Activated B cell treated with CpG ODN at 0.5 μM for 24 hours (primary cell): Measurements from ENCODE around the gene NT5C2. TPM values are rescaled to one million over a fixed set of nuclear protein-coding genes. Genes with fewer than 3 reads are reported as not detected.

Experiments
- ATAC-seq: fragments of 200-7000 bp; cut with Tn5 transposase; one replicate; pipeline ENCODE4 v1.10.0; 2021; ENCODE audit warnings: low read depth, mild to moderate bottlenecking, moderate library complexity
- CTCF ChIA-PET: fragments of 350-600 bp; sonication (Branson Sonifier 250); formaldehyde crosslinking; loops from one replicate; lab custom pipeline; 2021; ENCODE audit warnings: antibody characterized with exemption; lab: Charles Lee
- POLR2A ChIA-PET: fragments of 350-600 bp; sonication (Branson Sonifier 250); formaldehyde crosslinking; loops from one replicate; lab custom pipeline; 2021; ENCODE audit warnings: antibody characterized with exemption; lab: Charles Lee
- DNase-seq: peaks from one replicate; pipeline ENCODE4 v3.0.0; 2022
- H3K27ac Mint-ChIP-seq: one replicate; pipeline ENCODE4 v1.8.0; 2020; ENCODE audit warnings: mixed read lengths
- H3K27me3 Mint-ChIP-seq: one replicate; pipeline ENCODE4 v1.8.0; 2021; ENCODE audit warnings: mixed read lengths
- H3K36me3 Mint-ChIP-seq: one replicate; pipeline ENCODE4 v1.8.0; 2021; ENCODE audit warnings: low read depth, mixed read lengths
- H3K4me1 Mint-ChIP-seq: one replicate; pipeline ENCODE4 v1.8.0; 2021; ENCODE audit warnings: mixed read lengths
- H3K4me3 Mint-ChIP-seq: one replicate; pipeline ENCODE4 v1.8.0; 2020; ENCODE audit warnings: mild to moderate bottlenecking, mixed read lengths
- H3K9me3 Mint-ChIP-seq: one replicate; pipeline ENCODE4 v1.8.0; 2020; ENCODE audit warnings: mixed read lengths
- intact Hi-C: fragments of 100-400 bp; cut with micrococcal nuclease; formaldehyde crosslinking; loops from one replicate; pipeline ENCODE4 v1.15.1; 2024
- total RNA-seq: library from RNA; stranded (reverse); gene quantifications from 2 replicates; pipeline ENCODE4 v1.2.3, GENCODE V29; 2022
- TF ChIP-seq, protein P1 (sequence below): fragments of 200-600 bp; IDR thresholded peaks from one replicate; pipeline ENCODE4 v1.8.0; 2022; ENCODE audit warnings: antibody characterized with exemption, mild to moderate bottlenecking

Gene NT5C2
- total RNA-seq, 1 donor from 2014 or later, result 60.4 TPM

DNA sequence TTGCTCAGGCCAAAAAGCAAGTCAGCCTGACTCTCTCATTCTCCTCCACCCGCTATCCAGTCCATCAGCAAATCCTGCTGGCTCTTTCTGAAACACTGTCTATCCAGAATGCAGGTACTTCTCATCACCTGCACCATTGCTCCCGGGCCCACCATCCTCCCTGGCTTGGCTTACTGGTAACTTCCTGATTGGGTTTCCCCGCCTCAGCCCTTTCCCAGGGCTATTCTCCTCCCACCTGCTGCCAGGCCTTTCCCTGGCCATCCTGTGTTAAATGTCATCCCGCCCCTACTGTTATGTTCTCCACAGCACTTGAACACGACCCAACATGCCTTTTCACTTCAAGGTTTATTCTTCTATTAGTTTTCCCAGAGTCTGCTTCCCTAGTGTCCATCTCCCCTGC is 150.9 kb downstream of the NT5C2 start:
- TF ChIP-seq, protein P1, sequence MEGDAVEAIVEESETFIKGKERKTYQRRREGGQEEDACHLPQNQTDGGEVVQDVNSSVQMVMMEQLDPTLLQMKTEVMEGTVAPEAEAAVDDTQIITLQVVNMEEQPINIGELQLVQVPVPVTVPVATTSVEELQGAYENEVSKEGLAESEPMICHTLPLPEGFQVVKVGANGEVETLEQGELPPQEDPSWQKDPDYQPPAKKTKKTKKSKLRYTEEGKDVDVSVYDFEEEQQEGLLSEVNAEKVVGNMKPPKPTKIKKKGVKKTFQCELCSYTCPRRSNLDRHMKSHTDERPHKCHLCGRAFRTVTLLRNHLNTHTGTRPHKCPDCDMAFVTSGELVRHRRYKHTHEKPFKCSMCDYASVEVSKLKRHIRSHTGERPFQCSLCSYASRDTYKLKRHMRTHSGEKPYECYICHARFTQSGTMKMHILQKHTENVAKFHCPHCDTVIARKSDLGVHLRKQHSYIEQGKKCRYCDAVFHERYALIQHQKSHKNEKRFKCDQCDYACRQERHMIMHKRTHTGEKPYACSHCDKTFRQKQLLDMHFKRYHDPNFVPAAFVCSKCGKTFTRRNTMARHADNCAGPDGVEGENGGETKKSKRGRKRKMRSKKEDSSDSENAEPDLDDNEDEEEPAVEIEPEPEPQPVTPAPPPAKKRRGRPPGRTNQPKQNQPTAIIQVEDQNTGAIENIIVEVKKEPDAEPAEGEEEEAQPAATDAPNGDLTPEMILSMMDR, result no peak
- Mint-ChIP-seq H3K4me3 (no peak overlapping the region), H3K36me3 (no peaks in the 10 kb centered on the region), H3K9me3 (no peaks in the 10 kb centered on the region), H3K4me1 (peaks cover 15% of the 10 kb centered on the region), H3K27ac (no peak overlapping the region), H3K27me3 (no peaks in the 10 kb centered on the region)
- intact Hi-C loops, result no loop called here
- ChIA-PET CTCF (no interaction called here), POLR2A (no interaction called here)
- no peak for ATAC-seq
- DNase-seq, result no peak

DNA sequence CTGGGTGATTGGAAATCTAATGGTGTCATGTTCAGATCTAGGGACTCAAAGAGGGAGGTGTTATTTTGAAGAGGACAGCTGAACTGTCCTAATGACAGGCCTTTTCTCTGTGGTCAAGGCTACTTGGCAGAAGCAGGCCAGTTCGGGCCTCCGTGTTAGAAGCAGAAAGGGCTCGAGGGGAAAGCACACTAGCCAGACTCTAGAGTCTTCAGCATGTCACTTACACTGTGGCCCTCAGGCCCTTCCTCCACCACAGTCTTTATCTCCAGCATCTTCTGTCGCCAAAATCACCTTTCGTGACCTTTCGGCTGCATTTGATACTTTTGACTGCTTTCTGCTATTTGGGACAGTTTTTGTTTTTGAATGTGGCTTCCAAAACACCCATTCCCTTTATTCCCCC is 151.7 kb downstream of the NT5C2 start:
- no peak for ATAC-seq
- no peak for DNase-seq
- TF ChIP-seq, protein P1, result no peak
- POLR2A ChIA-PET, result no interaction called here
- Mint-ChIP-seq H3K36me3 (no peaks in the 10 kb centered on the region), H3K27ac (no peak overlapping the region), H3K9me3 (no peaks in the 10 kb centered on the region), H3K4me3 (no peak overlapping the region), H3K4me1 (peaks cover 15% of the 10 kb centered on the region), H3K27me3 (no peaks in the 10 kb centered on the region)
- intact Hi-C loops, result no loop called here
- CTCF ChIA-PET, result no interaction called here

DNA sequence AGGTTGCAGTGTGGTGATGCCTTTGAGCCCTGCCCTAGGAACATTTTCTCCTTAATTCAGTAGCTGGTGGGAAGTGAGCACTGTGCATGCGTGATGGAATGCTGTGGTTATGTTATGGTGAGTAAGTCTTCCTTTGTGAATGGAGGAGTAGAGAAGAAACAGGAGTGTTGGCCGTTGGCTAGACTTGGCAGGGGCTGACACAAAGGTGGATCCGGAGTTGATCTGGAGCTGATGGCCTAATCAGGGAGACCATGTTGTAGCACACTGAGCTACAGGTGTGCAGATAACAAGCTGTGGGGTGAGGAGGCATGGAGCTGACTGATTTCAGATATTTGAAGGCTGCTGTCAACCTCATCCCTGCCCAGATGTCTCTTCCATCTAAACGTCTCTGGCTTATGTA is 152.7 kb downstream of the NT5C2 start:
- Mint-ChIP-seq H3K27ac (no peak overlapping the region), H3K9me3 (no peaks in the 10 kb centered on the region), H3K4me3 (no peak overlapping the region), H3K27me3 (no peaks in the 10 kb centered on the region), H3K4me1 (peaks cover 15% of the 10 kb centered on the region), H3K36me3 (no peaks in the 10 kb centered on the region)
- ChIA-PET CTCF (no interaction called here), POLR2A (no interaction called here)
- TF ChIP-seq, protein P1, result no peak
- intact Hi-C loops, result no loop called here
- ATAC-seq (no peak), DNase-seq (no peak)

DNA sequence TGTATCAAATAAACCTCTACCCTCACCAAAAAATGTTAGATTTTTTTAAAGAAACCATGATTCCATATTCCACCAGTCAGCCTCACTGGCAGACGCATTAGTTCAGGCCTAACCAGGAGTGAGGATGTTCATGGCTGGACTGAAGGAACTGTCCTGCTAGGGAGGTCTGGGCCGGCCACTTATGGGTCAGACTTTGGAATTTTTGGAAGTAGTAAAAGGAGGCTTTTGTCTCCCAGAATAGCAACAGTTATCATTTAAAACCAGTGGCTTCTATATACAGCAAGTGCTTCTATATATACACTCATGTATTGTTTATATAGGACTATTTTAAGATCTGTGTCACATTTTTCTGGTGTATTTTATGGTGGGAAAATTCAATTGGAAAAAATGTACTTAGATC is 154.5 kb downstream of the NT5C2 start:
- Mint-ChIP-seq H3K4me1 (peaks cover 15% of the 10 kb centered on the region), H3K27ac (no peak overlapping the region), H3K36me3 (no peaks in the 10 kb centered on the region), H3K9me3 (no peaks in the 10 kb centered on the region), H3K4me3 (no peak overlapping the region), H3K27me3 (no peaks in the 10 kb centered on the region)
- TF ChIP-seq, protein P1, result no peak
- DNase-seq (no peak), ATAC-seq (no peak)
- POLR2A ChIA-PET, result no interaction called here
- CTCF ChIA-PET, result no interaction called here
- intact Hi-C loops, result no loop called here

Other genes with a start within 250 kb of the NT5C2 start
- not detected in 2 replicates for gene RPEL1, start 52.6 kb upstream of the NT5C2 start, total RNA-seq
- gene INA, start 83.9 kb upstream of the NT5C2 start, total RNA-seq, result not detected in 2 replicates
- 7.3 and 7.6 TPM in 2 replicates for gene PCGF6, start 157.9 kb upstream of the NT5C2 start, total RNA-seq
- 3.6 and 3.8 TPM in 2 replicates for gene TAF5, start 174.7 kb upstream of the NT5C2 start, total RNA-seq
- gene ATP5MK, start 203.2 kb upstream of the NT5C2 start, total RNA-seq, result 208 and 223 TPM in 2 replicates
- gene PDCD11, start 203.4 kb upstream of the NT5C2 start, total RNA-seq, result 65.4 and 66.0 TPM in 2 replicates